ENCODE data around the gene ATP8B1.

GRCh38 chr18:57782049-57782448 is 21.1 kb downstream of the ATP8B1 start:
- TF ChIP-seq EZH2 (IDR thresholded peaks at IDR 0.05; ENCODE audit: borderline replicate concordance, low read length) (no peak), CTCF (conservative IDR thresholded peaks at IDR 0.05 in 1 of 2, IDR thresholded peaks at IDR 0.05 in 1 of 2; ENCODE audit: extremely low read depth in 1 of 2, insufficient read depth in 1 of 2, low read depth in 1 of 2, low read length in 2 of 2) (no peak)
